Ishikawa (cell line): ENCODE measurements around the gene ACKR1.

Source experiments
- CEBPB ChIP-seq: IDR thresholded peaks from 2 replicates; pipeline ENCODE4 v1.6.1; 2012
- CREB1 ChIP-seq: IDR thresholded peaks from 2 replicates; pipeline ENCODE4 v1.6.1; 2012; ENCODE audit warnings: low read depth
- EGR1 ChIP-seq: IDR thresholded peaks from 2 replicates; pipeline ENCODE4 v1.6.1; 2012
- EP300 ChIP-seq: IDR thresholded peaks from 2 replicates; pipeline ENCODE4 v1.6.1; 2012; ENCODE audit warnings: borderline replicate concordance
- FOXM1 ChIP-seq: IDR thresholded peaks from 2 replicates; pipeline ENCODE4 v1.6.1; 2012; ENCODE audit warnings: low read depth, borderline replicate concordance
- MAX ChIP-seq: IDR thresholded peaks from 2 replicates; pipeline ENCODE4 v1.6.1; 2012
- NFIC ChIP-seq: IDR thresholded peaks from 2 replicates; pipeline ENCODE4 v1.6.1; 2012
- RAD21 ChIP-seq: IDR thresholded peaks from 2 replicates; pipeline ENCODE4 v1.6.1; 2012; ENCODE audit warnings: low read depth
- REST ChIP-seq: IDR thresholded peaks from 2 replicates; pipeline ENCODE4 v1.6.1; 2012; ENCODE audit warnings: low read depth, mild to moderate bottlenecking
- TAF1 ChIP-seq: IDR thresholded peaks from 2 replicates; pipeline ENCODE4 v1.6.1; 2012; ENCODE audit warnings: low read depth, mild to moderate bottlenecking
- TCF12 ChIP-seq: IDR thresholded peaks from 2 replicates; pipeline ENCODE4 v1.6.1; 2012; ENCODE audit warnings: low read depth
- TEAD4 ChIP-seq: IDR thresholded peaks from 2 replicates; pipeline ENCODE4 v1.6.1; 2012
- USF1 ChIP-seq: IDR thresholded peaks from 2 replicates; pipeline ENCODE4 v1.6.1; 2012
- YY1 ChIP-seq: IDR thresholded peaks from 2 replicates; pipeline ENCODE4 v1.6.1; 2012; ENCODE audit warnings: low read depth
- ZBTB7A ChIP-seq: IDR thresholded peaks from 2 replicates; pipeline ENCODE4 v1.6.1; 2012; ENCODE audit warnings: low read depth

Gene ACKR1

GRCh38 chr1:159168043-159168442, 36.6 kb upstream of the ACKR1 start:
- TF ChIP-seq RAD21 (no peak), TCF12 (no peak), TAF1 (no peak), REST (no peak), TEAD4 (no peak), NFIC (no peak), YY1 (no peak), EGR1 (no peak)

- no peak for TF ChIP-seq CEBPB
These were observed 34.0 kb upstream of the ACKR1 start for GRCh38 chr1:159170639-159171038.

GRCh38 chr1:159171254-159171687, 33.4 kb upstream of the ACKR1 start, which contains the start of gene CADM3:
TSS of gene CADM3 (plus strand) at chr1:159171615. CDS start at chr1:159171766, 151 bp downstream.
- no peak for TF ChIP-seq RAD21
- no peak for TF ChIP-seq MAX
- TF ChIP-seq TAF1 = no peak
- no peak for TF ChIP-seq USF1
- TF ChIP-seq CREB1 = no peak
- no peak for TF ChIP-seq REST
- no peak for TF ChIP-seq ZBTB7A
- no peak for TF ChIP-seq TCF12
- TF ChIP-seq EP300 = no peak
- no peak for TF ChIP-seq TEAD4
- TF ChIP-seq CEBPB = no peak
- TF ChIP-seq YY1 = no peak
- TF ChIP-seq FOXM1 = no peak
- TF ChIP-seq EGR1 = no peak
- no peak for TF ChIP-seq NFIC

- TF ChIP-seq CREB1 = no peak
- no peak for TF ChIP-seq ZBTB7A
- no peak for TF ChIP-seq USF1
- no peak for TF ChIP-seq CEBPB
- no peak for TF ChIP-seq TAF1
- TF ChIP-seq YY1 = no peak
- no peak for TF ChIP-seq EGR1
These were observed 32.8 kb upstream of the ACKR1 start for GRCh38 chr1:159171688-159172501.

GRCh38 chr1:159172614-159173291, 31.9 kb upstream of the ACKR1 start:
- TF ChIP-seq NFIC = no peak
- TF ChIP-seq YY1 = no peak
- TF ChIP-seq ZBTB7A = no peak
- no peak for TF ChIP-seq RAD21
- TF ChIP-seq EGR1 = no peak
- no peak for TF ChIP-seq TCF12
- no peak for TF ChIP-seq MAX
- no peak for TF ChIP-seq TAF1
- TF ChIP-seq EP300 = no peak

- TF ChIP-seq TAF1 (no peak), REST (no peak), TCF12 (no peak), CREB1 (no peak), RAD21 (no peak), ZBTB7A (no peak), EGR1 (no peak), TEAD4 (no peak), NFIC (no peak), MAX (no peak), CEBPB (no peak), USF1 (no peak), FOXM1 (no peak), YY1 (no peak), EP300 (no peak)
These were observed 31.4 kb upstream of the ACKR1 start for GRCh38 chr1:159173320-159173719.
